GM13976 (cell line): ENCODE data around the gene THOC6.

ENCODE experiments used
- DNase-seq: peaks from one replicate; pipeline ENCODE4 v3.0.0; 2012; ENCODE audit warnings: low spot score
- in situ Hi-C: fragments of 300-500 bp; cut with MboI; formaldehyde crosslinking; loops from one replicate; pipeline ENCODE4 v1.12.0; 2022; ENCODE audit warnings: low sequenced_read_pairs, mixed read lengths, inconsistent platforms; ENCODE audit not compliant: unreplicated experiment
- TF ChIP-seq, protein P1 (sequence below): IDR thresholded peaks from 2 replicates; pipeline ENCODE4 v1.5.1; 2012; ENCODE audit warnings: borderline replicate concordance, mild to moderate bottlenecking; ENCODE audit not compliant: insufficient read depth; ENCODE audit errors: extremely low read depth, missing control alignments, control extremely low read depth

Gene THOC6

DNA sequence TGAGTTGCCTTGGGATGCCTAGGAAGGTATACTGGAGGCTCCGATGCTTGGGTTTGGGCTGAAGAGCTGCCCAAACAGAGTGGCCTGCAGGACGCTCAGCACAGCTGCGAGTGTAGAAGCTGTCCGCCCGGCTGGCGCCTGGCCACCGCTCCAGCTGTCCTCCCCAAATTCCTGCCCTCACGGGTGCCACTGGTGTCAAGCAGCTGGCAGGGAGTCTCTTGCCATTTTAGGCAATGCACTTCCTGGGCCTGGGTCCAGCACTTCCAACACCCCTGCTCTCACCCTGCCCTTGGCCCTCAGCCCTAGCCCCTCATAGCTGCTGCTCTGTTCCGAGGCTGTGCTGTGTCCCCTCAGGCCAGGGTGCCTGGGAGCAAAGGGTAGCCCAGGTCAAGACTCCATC lies 38.4 kb upstream of the THOC6 start:
- no peak for DNase-seq
- in situ Hi-C loops = no loop called here
- TF ChIP-seq, protein P1, sequence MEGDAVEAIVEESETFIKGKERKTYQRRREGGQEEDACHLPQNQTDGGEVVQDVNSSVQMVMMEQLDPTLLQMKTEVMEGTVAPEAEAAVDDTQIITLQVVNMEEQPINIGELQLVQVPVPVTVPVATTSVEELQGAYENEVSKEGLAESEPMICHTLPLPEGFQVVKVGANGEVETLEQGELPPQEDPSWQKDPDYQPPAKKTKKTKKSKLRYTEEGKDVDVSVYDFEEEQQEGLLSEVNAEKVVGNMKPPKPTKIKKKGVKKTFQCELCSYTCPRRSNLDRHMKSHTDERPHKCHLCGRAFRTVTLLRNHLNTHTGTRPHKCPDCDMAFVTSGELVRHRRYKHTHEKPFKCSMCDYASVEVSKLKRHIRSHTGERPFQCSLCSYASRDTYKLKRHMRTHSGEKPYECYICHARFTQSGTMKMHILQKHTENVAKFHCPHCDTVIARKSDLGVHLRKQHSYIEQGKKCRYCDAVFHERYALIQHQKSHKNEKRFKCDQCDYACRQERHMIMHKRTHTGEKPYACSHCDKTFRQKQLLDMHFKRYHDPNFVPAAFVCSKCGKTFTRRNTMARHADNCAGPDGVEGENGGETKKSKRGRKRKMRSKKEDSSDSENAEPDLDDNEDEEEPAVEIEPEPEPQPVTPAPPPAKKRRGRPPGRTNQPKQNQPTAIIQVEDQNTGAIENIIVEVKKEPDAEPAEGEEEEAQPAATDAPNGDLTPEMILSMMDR = no peak

DNA sequence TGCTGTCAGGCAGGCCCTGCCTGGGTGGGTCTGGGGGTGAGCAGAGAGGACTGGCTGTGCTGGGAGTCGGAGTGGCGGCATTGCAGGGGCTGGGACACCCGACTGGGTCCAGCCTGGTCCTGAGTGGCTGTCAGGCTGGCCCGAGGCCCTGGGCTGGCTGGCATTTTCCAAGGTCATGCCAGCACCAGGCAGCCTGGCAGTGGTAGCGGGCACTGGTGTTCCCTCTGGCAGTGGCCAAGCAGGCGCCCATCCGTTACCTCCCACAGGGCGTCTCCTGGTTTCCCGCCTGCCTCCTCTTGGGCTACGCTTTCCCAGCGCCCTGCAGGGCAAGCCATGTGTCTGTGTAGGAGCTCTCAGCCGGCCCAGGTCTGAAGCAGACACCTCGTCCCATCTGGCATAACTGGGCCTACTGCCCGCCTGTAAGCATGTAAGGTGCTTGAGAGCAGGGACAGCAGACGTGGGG lies 37.9 kb upstream of the THOC6 start:
- no peak for DNase-seq
- TF ChIP-seq, protein P1 = no peak
- in situ Hi-C loops = no loop called here

DNA sequence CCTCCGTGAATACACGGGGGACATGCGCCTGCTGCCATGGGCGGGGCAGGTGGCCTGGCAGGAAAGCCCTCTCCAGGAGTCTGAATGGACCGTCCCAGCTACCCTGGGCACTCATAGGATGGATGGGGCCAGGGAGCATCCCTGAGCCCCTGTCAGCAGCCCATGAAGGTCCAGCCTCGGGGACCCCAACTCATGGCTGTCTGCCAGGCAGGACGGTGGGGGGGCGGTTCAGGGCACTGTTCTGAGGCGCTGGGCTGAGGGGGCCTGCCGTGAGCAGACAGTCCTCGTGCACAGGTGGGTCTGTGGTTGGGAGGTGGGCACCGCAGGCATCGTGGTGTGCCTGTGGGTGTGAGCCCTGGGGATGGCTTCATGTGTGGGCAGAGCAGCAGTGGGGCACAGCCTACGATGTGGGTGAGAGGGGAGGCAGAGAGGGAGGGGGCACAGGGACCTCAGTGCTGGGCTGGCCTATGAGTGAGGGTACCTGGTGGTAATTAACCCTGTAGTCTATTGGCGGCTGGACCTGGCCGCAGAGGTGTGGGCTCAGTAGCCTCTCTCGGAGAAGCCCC lies 37.1 kb upstream of the THOC6 start:
- in situ Hi-C loops = no loop called here
- TF ChIP-seq, protein P1 = no peak
- DNase-seq = no peak

DNA sequence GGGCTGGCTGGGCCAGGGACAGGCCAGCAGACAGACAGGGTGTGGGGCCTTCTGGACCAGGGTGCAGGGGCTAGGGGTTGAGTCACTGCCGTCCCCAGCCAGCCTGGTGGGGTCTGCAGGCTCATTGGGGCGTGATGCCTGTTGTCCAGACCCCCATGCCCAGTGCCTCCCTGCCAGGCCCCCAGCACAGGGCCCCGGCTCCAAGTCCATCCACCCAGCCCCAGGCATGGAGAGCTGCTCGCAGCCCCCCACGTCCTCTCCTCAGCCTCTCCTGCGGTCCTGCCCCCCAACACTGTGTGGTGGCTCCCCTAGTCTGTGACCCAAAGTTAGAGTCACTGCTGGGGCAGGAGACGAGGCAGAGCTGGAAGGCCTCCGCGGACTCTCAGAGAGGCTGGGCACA lies 36.5 kb upstream of the THOC6 start:
- TF ChIP-seq, protein P1 = no peak
- no peak for DNase-seq
- in situ Hi-C loops = no loop called here

DNA sequence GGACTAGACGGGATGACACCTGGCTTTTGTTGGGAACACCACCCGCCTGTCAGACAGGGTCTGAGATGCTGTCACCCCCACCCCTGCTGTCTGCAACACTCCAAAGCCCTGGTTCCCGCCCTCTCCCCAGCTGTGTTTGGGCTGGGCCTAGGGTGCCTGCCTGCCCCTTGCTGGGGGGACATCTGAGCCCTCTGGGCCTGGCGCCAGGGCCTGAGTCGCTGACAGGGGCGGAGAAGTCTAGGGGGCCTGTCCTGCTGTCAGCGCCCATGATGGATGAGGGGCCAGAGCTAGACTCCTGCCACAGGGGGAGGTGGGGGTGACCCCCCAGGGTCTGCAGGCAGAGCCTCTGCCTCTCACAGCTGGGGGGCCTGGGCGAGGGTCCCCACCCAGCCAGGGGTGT lies 36.0 kb upstream of the THOC6 start:
- DNase-seq = no peak
- in situ Hi-C loops = no loop called here
- TF ChIP-seq, protein P1 = no peak

DNA sequence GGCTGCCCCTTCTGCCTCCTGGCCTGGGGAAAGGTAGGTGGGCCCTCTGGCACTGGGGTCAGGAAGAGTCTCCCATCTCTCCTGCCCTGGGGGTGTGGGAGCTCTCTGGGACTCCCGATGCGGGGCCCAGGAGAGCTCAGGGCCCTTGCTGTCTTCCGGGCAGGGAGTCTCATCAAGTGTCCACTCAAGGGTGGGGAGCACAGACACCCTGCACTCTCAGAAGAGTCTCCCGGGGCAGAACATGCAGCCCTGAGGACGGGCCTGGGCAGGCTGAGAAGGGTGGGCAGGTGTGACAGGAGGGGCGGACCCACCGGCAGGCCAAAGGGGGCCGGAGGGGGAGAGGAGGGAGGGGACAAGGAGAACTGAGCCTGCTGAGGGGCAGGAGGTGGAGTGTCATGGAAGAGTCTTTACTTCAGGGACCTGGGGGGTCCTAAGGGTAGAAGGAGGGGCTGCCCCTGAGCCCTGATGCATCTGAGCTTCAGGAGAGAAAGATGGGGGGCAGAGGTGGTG lies 35.2 kb upstream of the THOC6 start:
- DNase-seq = no peak
- in situ Hi-C loops = no loop called here
- TF ChIP-seq, protein P1 = no peak
